Measurements from ENCODE around the gene ABCA13. TPM values are rescaled to one million over a fixed set of nuclear protein-coding genes. Genes with fewer than 3 reads are reported as not detected.

ABCA13 gene
- total RNA-seq, 2 donors from 2014 or later: 1.7 to 2.5 TPM

DNA sequence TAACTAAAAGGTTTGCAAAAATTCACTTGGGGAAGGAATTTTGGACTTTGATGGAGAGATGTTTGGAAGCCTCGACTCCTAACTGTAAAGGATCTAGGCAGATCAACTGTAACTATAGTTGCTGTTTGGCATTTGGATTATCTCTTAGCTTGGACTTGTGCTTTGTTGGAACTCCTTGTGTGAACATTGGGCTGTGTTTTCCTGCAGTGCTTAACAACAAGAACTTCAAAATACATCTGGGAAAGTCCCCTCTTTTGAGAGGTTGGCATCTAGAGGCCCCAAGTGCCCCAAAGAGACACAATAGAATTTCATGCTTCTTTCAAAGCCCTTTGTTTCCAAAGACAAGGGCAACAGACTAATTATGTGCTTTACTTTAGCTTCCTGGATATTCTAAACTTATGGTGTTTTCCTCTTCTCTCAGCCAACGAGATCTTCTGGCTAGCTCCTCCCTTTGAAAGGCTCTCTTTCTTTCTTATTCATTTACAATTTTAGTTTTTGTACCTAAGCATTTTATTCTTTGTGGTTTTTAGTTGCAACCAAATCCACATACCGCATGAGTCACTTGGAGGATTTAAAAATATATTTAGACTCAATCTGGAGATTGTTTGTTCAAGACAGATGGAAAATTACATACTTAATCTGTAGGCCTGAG lies 11.6 kb downstream of the ABCA13 start:
- H3K27ac ChIP-seq: no peak overlapping the region
- no peaks in the 10 kb centered on the region for H3K36me3 ChIP-seq
- H3K9ac ChIP-seq (ENCODE audit: low read depth in 2 of 2, low read length in 2 of 2): no peak overlapping the region
- TF ChIP-seq, protein P1, sequence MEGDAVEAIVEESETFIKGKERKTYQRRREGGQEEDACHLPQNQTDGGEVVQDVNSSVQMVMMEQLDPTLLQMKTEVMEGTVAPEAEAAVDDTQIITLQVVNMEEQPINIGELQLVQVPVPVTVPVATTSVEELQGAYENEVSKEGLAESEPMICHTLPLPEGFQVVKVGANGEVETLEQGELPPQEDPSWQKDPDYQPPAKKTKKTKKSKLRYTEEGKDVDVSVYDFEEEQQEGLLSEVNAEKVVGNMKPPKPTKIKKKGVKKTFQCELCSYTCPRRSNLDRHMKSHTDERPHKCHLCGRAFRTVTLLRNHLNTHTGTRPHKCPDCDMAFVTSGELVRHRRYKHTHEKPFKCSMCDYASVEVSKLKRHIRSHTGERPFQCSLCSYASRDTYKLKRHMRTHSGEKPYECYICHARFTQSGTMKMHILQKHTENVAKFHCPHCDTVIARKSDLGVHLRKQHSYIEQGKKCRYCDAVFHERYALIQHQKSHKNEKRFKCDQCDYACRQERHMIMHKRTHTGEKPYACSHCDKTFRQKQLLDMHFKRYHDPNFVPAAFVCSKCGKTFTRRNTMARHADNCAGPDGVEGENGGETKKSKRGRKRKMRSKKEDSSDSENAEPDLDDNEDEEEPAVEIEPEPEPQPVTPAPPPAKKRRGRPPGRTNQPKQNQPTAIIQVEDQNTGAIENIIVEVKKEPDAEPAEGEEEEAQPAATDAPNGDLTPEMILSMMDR (IDR thresholded peaks at IDR 0.05): no peak
- intact Hi-C loops (cut with DNase I): no loop called here
- H3K27me3 ChIP-seq: no peaks in the 10 kb centered on the region
- DNase-seq: no peak
- H3K4me3 ChIP-seq: no peak overlapping the region
- H3K4me1 ChIP-seq: no peaks in the 10 kb centered on the region
- no peaks in the 10 kb centered on the region for H3K9me3 ChIP-seq

DNA sequence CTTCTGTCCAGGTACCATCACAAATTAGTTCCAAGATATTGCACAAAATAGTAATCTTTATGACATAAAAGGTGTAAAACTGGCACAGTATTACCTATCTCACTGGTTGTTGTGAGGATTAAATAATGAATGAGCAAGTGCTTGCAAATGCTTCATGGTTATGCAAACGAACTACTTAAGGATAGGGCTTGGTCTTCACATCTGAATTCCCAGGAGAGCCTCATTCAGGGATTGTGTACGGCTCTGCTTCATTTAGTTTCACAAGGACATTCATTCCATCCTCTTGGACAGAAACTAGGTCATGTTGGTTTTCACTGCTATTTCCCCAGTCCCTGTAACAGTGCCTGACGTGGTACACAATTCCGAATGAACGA lies 12.1 kb downstream of the ABCA13 start:
- H3K4me3 ChIP-seq: no peak overlapping the region
- H3K27ac ChIP-seq: no peak overlapping the region
- H3K4me1 ChIP-seq: no peaks in the 10 kb centered on the region
- no peaks in the 10 kb centered on the region for H3K27me3 ChIP-seq
- no peaks in the 10 kb centered on the region for H3K36me3 ChIP-seq
- intact Hi-C loops (cut with DNase I): no loop called here
- no peak for DNase-seq
- no peaks in the 10 kb centered on the region for H3K9me3 ChIP-seq
- H3K9ac ChIP-seq (ENCODE audit: low read depth in 2 of 2, low read length in 2 of 2): no peak overlapping the region
- TF ChIP-seq, protein P1 (IDR thresholded peaks at IDR 0.05): no peak

DNA sequence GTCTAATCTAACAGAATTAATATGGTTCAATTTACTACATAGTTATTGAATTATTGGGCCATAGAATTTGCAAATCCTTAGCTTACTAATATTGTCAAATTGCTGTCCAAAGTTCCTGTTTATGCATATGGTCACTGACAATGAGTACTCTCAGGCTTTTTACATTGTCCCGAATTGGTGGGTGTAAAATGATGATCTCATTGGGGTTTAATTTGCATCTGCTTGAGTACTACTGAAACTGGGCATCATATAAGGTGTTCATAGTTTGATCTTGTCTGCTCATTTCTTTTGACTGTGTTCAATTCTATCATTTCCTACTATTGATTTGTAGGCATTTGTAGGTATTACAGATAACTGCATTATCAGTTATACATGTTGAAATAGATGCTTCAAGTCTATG lies 12.7 kb downstream of the ABCA13 start:
- Histone ChIP-seq H3K36me3 (no peaks in the 10 kb centered on the region), H3K27ac (no peak overlapping the region), H3K4me1 (no peaks in the 10 kb centered on the region), H3K27me3 (no peaks in the 10 kb centered on the region), H3K9ac (ENCODE audit: low read depth in 2 of 2, low read length in 2 of 2) (no peak overlapping the region), H3K4me3 (no peak overlapping the region), H3K9me3 (no peaks in the 10 kb centered on the region)
- TF ChIP-seq, protein P1 (IDR thresholded peaks at IDR 0.05): no peak
- DNase-seq: no peak
- intact Hi-C loops (cut with DNase I): no loop called here

DNA sequence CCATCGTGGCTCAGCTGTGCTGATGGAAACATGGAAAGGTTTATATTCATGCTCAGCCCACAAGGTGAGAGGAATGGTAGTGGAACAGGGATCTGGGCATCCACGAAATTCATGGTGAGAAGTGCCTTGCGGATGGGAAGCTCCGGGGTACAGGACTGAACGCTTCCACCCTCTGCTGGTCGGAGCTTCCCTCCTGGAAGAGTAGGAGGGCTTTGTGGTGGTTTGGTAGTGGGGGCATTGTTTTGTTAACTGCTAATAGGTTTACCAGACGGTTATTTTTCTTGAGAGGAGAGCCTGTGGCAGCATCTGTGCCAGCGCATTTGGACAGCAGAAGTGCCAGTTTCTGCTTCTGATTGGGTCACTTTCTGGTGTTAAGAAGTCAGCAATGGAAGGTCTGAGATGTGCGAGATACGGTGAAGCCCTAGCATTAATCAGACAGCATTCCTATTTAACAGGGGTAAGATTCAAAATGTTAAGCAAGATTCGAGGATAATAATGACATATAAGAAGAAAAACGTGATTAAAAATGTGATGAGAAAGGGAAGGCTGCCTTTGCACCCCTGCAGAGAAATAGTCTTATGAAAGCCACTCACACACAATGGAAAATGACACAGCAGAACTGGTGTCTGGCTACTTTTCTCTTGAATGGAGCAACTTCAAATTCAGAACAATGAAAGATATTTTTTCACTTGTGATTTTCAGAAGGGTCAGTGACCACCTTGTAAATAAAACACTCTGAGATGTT lies 17.7 kb downstream of the ABCA13 start:
- Histone ChIP-seq H3K4me3 (no peak overlapping the region), H3K9me3 (no peaks in the 10 kb centered on the region), H3K9ac (ENCODE audit: low read depth in 2 of 2, low read length in 2 of 2) (no peak overlapping the region), H3K4me1 (no peaks in the 10 kb centered on the region), H3K27me3 (no peaks in the 10 kb centered on the region), H3K27ac (no peak overlapping the region), H3K36me3 (no peaks in the 10 kb centered on the region)
- no peak for DNase-seq
- intact Hi-C loops (cut with DNase I): no loop called here
- TF ChIP-seq, protein P1 (IDR thresholded peaks at IDR 0.05): no peak

DNA sequence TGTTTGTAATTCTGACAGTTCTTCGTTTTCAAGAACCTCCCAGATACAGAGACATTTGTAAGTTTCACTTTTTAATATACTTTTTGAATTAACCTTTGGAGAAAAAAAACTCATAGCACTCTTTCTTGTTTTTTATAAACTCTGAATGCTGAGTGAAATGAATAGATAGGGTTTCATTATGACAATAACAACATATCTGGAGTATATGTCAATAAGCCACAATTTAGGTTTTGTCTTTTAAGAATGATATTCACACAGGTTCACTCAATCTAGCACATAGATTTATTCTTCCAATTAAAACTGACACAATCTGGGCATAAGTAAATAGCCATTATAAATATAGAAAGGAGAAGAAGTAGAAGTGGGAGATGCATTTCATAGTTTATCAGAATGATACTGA lies 21.7 kb downstream of the ABCA13 start:
- H3K9ac ChIP-seq (ENCODE audit: low read depth in 2 of 2, low read length in 2 of 2): no peak overlapping the region
- no peaks in the 10 kb centered on the region for H3K27me3 ChIP-seq
- intact Hi-C loops (cut with DNase I): no loop called here
- H3K4me1 ChIP-seq: no peaks in the 10 kb centered on the region
- DNase-seq: no peak
- TF ChIP-seq, protein P1 (IDR thresholded peaks at IDR 0.05): no peak
- no peak overlapping the region for H3K4me3 ChIP-seq
- H3K36me3 ChIP-seq: no peaks in the 10 kb centered on the region
- H3K27ac ChIP-seq: no peak overlapping the region
- H3K9me3 ChIP-seq: no peaks in the 10 kb centered on the region
